ENCODE data around the gene RSBN1L. TPM values are rescaled to one million over a fixed set of nuclear protein-coding genes. Genes with fewer than 3 reads are reported as not detected.

The RSBN1L gene
- total and polyA plus RNA-seq, 2 donors (not counting 3 experiments of a cell fraction or from before 2014, with no cell fraction given): 3.0 to 13.1 TPM

GRCh38 chr7:77825131-77825530, 128.9 kb downstream of the RSBN1L start:
- intact Hi-C loops (cut with micrococcal nuclease) (no loop called here), dilution Hi-C loops (cut with MboI; ENCODE audit: extremely low pct_ligation_motif_present, low sequenced_read_pairs) (no loop called here)
- Histone ChIP-seq H3K27ac (ENCODE audit: insufficient read depth, low read depth, low read length) (no peak overlapping the region), H3K4me2 (ENCODE audit: insufficient read depth, low read length) (no peak overlapping the region), H2AFZ (ENCODE audit: low read depth, low read length) (no peak overlapping the region), H3K79me2 (ENCODE audit: control insufficient read depth, insufficient read depth, low read length) (peaks cover 13% of the 10 kb centered on the region), H3K27me3 (ENCODE audit: control insufficient read depth in 2 of 2, insufficient read depth in 2 of 2, low read length in 2 of 2) (no peaks in the 10 kb centered on the region), H3K36me3 (ENCODE audit: control insufficient read depth in 2 of 2, extremely low read depth in 1 of 2, insufficient read depth in 2 of 2, low read length in 2 of 2) (no peaks in the 10 kb centered on the region), H3K4me1 (ENCODE audit: control insufficient read depth, extremely low read depth, insufficient read depth, low read length) (no peaks in the 10 kb centered on the region), H3K9me1 (replicated peaks; ENCODE audit: control insufficient read depth, extremely low read depth, insufficient read depth, low read length) (no peaks in the 10 kb centered on the region), H4K20me1 (replicated peaks; ENCODE audit: control insufficient read depth, extremely low read depth, insufficient read depth, low read length) (no peaks in the 10 kb centered on the region), H3K9me3 (replicated peaks; ENCODE audit: control insufficient read depth, insufficient read depth, low read length) (peaks cover 2% of the 10 kb centered on the region), H3K4me3 (replicated peaks in 1 of 3; ENCODE audit: insufficient read depth in 1 of 3, low read depth in 1 of 3, low read length in 3 of 3) (no peak overlapping the region), H3K9ac (replicated peaks; ENCODE audit: extremely low read depth, insufficient read depth, low read length) (no peak overlapping the region)
- FAIRE-seq (no peak), DNase-seq (ENCODE audit: low read depth, low spot score) (no peak)
- POLR2A ChIA-PET: no interaction called here
- CTCF ChIA-PET: interaction anchor here (1.3 to 1.8 kb wide), 2 partner anchors 9 to 13 kb away, joined by 3 to 4 read pairs; no protein-coding TSS in a partner anchor
- BruUV-seq (replicated peaks): no TSS peak
- no peak for TF ChIP-seq JUN (IDR thresholded peaks at IDR 0.05; ENCODE audit: borderline replicate concordance, insufficient read depth, insufficient read length, low read depth)
- TF ChIP-seq CTCF (IDR thresholded peaks at IDR 0.05; ENCODE audit: extremely low read depth in 1 of 2, insufficient read depth in 1 of 2, low read depth in 1 of 2, low read length in 2 of 2): no peak
- no peak for TF ChIP-seq POLR2AphosphoS5 (IDR thresholded peaks at IDR 0.05; ENCODE audit: insufficient read depth, low read depth, low read length)
- TF ChIP-seq, protein P1, sequence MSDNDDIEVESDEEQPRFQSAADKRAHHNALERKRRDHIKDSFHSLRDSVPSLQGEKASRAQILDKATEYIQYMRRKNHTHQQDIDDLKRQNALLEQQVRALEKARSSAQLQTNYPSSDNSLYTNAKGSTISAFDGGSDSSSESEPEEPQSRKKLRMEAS (IDR thresholded peaks at IDR 0.05; ENCODE audit: insufficient read depth, insufficient read length): no peak
- no peak for TF ChIP-seq MYC (IDR thresholded peaks at IDR 0.05; ENCODE audit: low read depth, low read length)
- no peak for TF ChIP-seq EZH2 (IDR thresholded peaks at IDR 0.05; ENCODE audit: borderline replicate concordance, low read depth, low read length, severe bottlenecking)
